Measurements from ENCODE around the gene RAD18.

RAD18 gene

DNA sequence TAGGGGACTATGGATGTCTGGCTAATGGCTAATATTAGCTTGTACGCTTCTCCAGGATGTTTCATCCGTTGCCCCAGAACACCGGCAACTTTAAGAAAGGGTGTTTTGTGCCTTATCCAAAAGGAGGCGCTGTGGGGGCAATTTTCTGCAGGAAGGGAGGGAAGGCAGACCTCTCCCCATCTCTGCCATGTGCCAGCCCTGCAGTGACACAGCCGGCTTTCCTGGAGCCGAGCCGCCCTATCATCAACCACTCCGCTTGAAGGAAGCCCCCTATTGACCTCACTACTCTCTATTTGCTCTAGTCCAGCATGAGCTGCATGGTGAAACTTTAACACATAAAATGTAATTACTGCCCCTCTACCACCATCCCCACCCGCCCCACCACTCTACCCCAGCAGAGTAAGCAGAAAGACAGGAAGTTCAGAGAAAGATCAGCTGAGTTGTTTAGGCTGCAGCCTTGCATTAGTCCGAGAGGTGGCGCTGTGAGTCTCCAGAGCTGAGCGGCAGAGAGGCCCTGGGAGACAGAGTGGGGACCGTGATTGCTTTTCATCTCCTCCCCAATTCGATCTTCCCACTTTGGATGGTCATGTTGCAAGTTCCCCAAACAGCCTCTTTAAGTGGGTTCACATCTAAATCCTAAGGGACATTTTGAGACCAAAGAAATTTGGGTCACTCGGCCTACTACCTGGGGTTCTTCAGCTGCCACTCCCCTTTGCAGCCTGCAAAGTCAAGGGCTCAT, 24.5 kb upstream of the RAD18 start:
- H3K36me3 ChIP-seq (ENCODE audit: control insufficient read depth in 2 of 2, insufficient read depth in 1 of 2, low read length in 2 of 2) = no peaks in the 10 kb centered on the region
- POLR2A ChIA-PET = interaction anchor here (0.6 to 0.8 kb wide), 7 partner anchors 29 to 315 kb away, joined by 3 to 5 read pairs (median 4); no protein-coding TSS in a partner anchor
- TF ChIP-seq ZSCAN30 (tag by site-specific recombination; IDR thresholded peaks at IDR 0.05) (0 out of 2 replicates have a peak, but pooled peaks have one; percentile 19), ZNF501 (tag by site-specific recombination; IDR thresholded peaks at IDR 0.05) (0 out of 2 replicates have a peak, but pooled peaks have one; percentile 18), ZNF76 (tag by site-specific recombination; IDR thresholded peaks at IDR 0.05; ENCODE audit: borderline replicate concordance, low read depth) (no peak), ZNF548 (tag by site-specific recombination; IDR thresholded peaks at IDR 0.05) (no peak), GLIS1 (tag by site-specific recombination; IDR thresholded peaks at IDR 0.05) (0 out of 2 replicates have a peak, but pooled peaks have one; percentile 17), ZNF837 (tag by site-specific recombination; IDR thresholded peaks at IDR 0.05) (no peak), OVOL3 (tag by site-specific recombination; IDR thresholded peaks at IDR 0.05) (no peak), SP3 (tag by site-specific recombination; IDR thresholded peaks at IDR 0.05) (no peak), ZBTB48 (tag by site-specific recombination; IDR thresholded peaks at IDR 0.05) (no peak), ZNF558 (tag by site-specific recombination; IDR thresholded peaks at IDR 0.05) (no peak), ZNF596 (tag by site-specific recombination; IDR thresholded peaks at IDR 0.05) (no peak), ZNF654 (tag by site-specific recombination; IDR thresholded peaks at IDR 0.05; ENCODE audit: low read depth) (peak; percentile 70), GFI1B (tag by site-specific recombination; IDR thresholded peaks at IDR 0.05) (0 out of 2 replicates have a peak, but pooled peaks have one; percentile 20), ZNF2 (tag by site-specific recombination; IDR thresholded peaks at IDR 0.05) (peak; percentile 61; the same call in 1 of the 2 replicates)
- TF ChIP-seq, protein P1, sequence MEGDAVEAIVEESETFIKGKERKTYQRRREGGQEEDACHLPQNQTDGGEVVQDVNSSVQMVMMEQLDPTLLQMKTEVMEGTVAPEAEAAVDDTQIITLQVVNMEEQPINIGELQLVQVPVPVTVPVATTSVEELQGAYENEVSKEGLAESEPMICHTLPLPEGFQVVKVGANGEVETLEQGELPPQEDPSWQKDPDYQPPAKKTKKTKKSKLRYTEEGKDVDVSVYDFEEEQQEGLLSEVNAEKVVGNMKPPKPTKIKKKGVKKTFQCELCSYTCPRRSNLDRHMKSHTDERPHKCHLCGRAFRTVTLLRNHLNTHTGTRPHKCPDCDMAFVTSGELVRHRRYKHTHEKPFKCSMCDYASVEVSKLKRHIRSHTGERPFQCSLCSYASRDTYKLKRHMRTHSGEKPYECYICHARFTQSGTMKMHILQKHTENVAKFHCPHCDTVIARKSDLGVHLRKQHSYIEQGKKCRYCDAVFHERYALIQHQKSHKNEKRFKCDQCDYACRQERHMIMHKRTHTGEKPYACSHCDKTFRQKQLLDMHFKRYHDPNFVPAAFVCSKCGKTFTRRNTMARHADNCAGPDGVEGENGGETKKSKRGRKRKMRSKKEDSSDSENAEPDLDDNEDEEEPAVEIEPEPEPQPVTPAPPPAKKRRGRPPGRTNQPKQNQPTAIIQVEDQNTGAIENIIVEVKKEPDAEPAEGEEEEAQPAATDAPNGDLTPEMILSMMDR (tag by site-specific recombination; IDR thresholded peaks at IDR 0.05) = peak; percentile 60; the same call in 1 of the 2 replicates
- TF ChIP-seq, protein P2, sequence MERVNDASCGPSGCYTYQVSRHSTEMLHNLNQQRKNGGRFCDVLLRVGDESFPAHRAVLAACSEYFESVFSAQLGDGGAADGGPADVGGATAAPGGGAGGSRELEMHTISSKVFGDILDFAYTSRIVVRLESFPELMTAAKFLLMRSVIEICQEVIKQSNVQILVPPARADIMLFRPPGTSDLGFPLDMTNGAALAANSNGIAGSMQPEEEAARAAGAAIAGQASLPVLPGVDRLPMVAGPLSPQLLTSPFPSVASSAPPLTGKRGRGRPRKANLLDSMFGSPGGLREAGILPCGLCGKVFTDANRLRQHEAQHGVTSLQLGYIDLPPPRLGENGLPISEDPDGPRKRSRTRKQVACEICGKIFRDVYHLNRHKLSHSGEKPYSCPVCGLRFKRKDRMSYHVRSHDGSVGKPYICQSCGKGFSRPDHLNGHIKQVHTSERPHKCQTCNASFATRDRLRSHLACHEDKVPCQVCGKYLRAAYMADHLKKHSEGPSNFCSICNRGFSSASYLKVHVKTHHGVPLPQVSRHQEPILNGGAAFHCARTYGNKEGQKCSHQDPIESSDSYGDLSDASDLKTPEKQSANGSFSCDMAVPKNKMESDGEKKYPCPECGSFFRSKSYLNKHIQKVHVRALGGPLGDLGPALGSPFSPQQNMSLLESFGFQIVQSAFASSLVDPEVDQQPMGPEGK (tag by site-specific recombination; IDR thresholded peaks at IDR 0.05) = no peak
- TF ChIP-seq, protein P3, sequence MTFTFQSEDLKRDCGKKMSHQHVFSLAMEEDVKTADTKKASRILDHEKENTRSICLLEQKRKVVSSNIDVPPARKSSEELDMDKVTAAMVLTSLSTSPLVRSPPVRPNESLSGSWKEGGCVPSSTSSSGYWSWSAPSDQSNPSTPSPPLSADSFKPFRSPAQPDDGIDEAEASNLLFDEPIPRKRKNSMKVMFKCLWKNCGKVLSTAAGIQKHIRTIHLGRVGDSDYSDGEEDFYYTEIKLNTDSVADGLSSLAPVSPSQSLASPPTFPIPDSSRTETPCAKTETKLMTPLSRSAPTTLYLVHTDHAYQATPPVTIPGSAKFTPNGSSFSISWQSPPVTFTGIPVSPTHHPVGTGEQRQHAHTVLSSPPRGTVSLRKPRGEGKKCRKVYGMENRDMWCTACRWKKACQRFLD (tag by site-specific recombination; IDR thresholded peaks at IDR 0.05) = no peak

DNA sequence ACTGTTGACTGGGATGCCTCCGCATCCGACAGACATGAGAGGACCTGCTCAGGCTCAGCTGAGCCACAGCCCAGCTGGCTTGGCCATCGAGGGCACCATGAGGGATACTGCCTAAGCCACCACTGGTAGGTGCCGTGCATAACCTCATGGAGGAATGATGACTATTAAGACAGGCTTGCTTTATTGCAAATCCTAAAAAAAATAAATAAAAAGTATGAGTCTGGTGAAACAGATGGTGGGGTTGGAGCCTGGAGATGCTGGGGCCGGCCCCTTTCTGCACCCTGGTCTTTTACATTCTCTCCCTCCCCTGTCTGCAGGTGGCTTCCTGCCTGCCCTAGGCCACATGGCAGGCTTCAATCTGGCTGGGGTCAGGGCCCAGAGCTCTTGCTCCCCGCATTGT, 24.0 kb upstream of the RAD18 start:
- Histone ChIP-seq H3K27ac (ENCODE audit: extremely low read depth, low read depth, low read length) (no peak overlapping the region), H3K4me1 (ENCODE audit: control insufficient read depth, insufficient read depth, low read length) (no peaks in the 10 kb centered on the region), H3K9me3 (ENCODE audit: control insufficient read depth, insufficient read depth, low read depth, low read length) (no peaks in the 10 kb centered on the region), H3K36me3 (ENCODE audit: control insufficient read depth in 2 of 2, insufficient read depth in 1 of 2, low read length in 2 of 2) (no peaks in the 10 kb centered on the region), H3K4me3 (ENCODE audit: low read depth, low read length) (no peak overlapping the region)
- ChIA-PET CTCF (interaction anchor here (0.6 to 4.2 kb wide), 46 partner anchors 8 to 574 kb away, joined by 3 to 81 read pairs (median 5); partner anchors contain the start of gene SRGAP3), POLR2A (no interaction called here)
- TF ChIP-seq ZNF416 (tag by site-specific recombination; IDR thresholded peaks at IDR 0.05) = no peak
- no peak for TF ChIP-seq ZNF202 (tag by site-specific recombination; IDR thresholded peaks at IDR 0.05; ENCODE audit: borderline replicate concordance)
- TF ChIP-seq ZNF10 (tag by site-specific recombination; IDR thresholded peaks at IDR 0.05) = no peak
- no peak for TF ChIP-seq ZNF654 (tag by site-specific recombination; IDR thresholded peaks at IDR 0.05; ENCODE audit: low read depth)
- TF ChIP-seq ZNF157 (tag by site-specific recombination; IDR thresholded peaks at IDR 0.05) = no peak
- TF ChIP-seq ZNF473 (tag by site-specific recombination; IDR thresholded peaks at IDR 0.05) = no peak
- TF ChIP-seq ZNF548 (tag by site-specific recombination; IDR thresholded peaks at IDR 0.05) = no peak

More for the DNA sequence above, 24.5 kb upstream of the RAD18 start:
- no peaks in the 10 kb centered on the region for H3K9me3 ChIP-seq (ENCODE audit: control insufficient read depth, insufficient read depth, low read depth, low read length)
- CTCF ChIA-PET = interaction anchor here (0.5 to 4.2 kb wide), 60 partner anchors 8 to 711 kb away, joined by 3 to 81 read pairs (median 4); partner anchors contain the start of gene SRGAP3
- no peaks in the 10 kb centered on the region for H3K4me1 ChIP-seq (ENCODE audit: control insufficient read depth, insufficient read depth, low read length)
- no peak overlapping the region for H3K4me3 ChIP-seq (ENCODE audit: low read depth, low read length)
- H3K27ac ChIP-seq (ENCODE audit: extremely low read depth, low read depth, low read length) = no peak overlapping the region
